Measurements from ENCODE around the gene DAP.
A peak's percentile ranks its signal among the peaks of the same experiment; 100 is the strongest.
"Not testable (repeated sequence)": the region's sequence is repeated elsewhere in the genome, so short reads cannot be mapped to it uniquely, and the experiment has no call there.

DAP gene

GRCh38 chr5:10665799-10666198, 95.2 kb downstream of the DAP start:
- Histone ChIP-seq H3K9ac (ENCODE audit: low read depth, low read length, poor library complexity) (peak overlapping the region; percentile 31), H3K18ac (ENCODE audit: low read length) (no peak overlapping the region), H2BK5ac (ENCODE audit: low read length) (no peak overlapping the region), H2BK15ac (ENCODE audit: low read length) (peak overlapping the region; percentile 18), H3K4me1 (ENCODE audit: control insufficient read depth in 2 of 2, insufficient read depth in 1 of 2, low read depth in 1 of 2, low read length in 2 of 2) (peaks cover 4 to 16% of the 10 kb centered on the region in 2 donors), H2BK12ac (ENCODE audit: low read length) (no peak overlapping the region), H3K4me3 (ENCODE audit: low read length in 2 of 2) (no peak overlapping the region), H3K36me3 (replicated peaks in 1 of 2; ENCODE audit: control insufficient read depth in 2 of 2, insufficient read depth in 2 of 2, low read length in 2 of 2) (no peaks in the 10 kb centered on the region), H2AK5ac (ENCODE audit: low read depth, low read length) (no peak overlapping the region), H2AFZ (ENCODE audit: low read length) (peak overlapping the region; percentile 49), H3K27me3 (ENCODE audit: control insufficient read depth in 3 of 3, insufficient read depth in 3 of 3, low read depth in 1 of 3, low read length in 3 of 3) (no peaks in the 10 kb centered on the region), H3K9me3 (replicated peaks in 1 of 2; ENCODE audit: control insufficient read depth in 2 of 2, insufficient read depth in 1 of 2, low read depth in 1 of 2, low read length in 2 of 2) (no peaks in the 10 kb centered on the region), H3K14ac (ENCODE audit: low read length) (no peak overlapping the region), H3K4ac (ENCODE audit: low read length) (no peak overlapping the region), H4K91ac (ENCODE audit: low read depth, low read length, poor library complexity) (no peak overlapping the region), H3K79me1 (ENCODE audit: low read depth, low read length) (no peaks in the 10 kb centered on the region), H3K23ac (ENCODE audit: low read depth, low read length, poor library complexity) (no peak overlapping the region), H2BK120ac (ENCODE audit: low read depth, low read length) (no peak overlapping the region), H4K8ac (ENCODE audit: low read depth, low read length) (no peak overlapping the region), H3K4me2 (ENCODE audit: insufficient read depth, low read length, poor library complexity, severe bottlenecking) (no peak overlapping the region), H3K27ac (replicated peaks; ENCODE audit: low read length) (no peak overlapping the region)
- DNase-seq (ENCODE audit: low spot score): no peak
- no CpG with 5 or more reads among the region's 9 CpGs for WGBS, 2 donors (ENCODE audit: extremely low coverage in 2 of 2, insufficient read length in 2 of 2, insufficient replicate concordance in 1 of 2)

GRCh38 chr5:10664180-10664769, 96.8 kb downstream of the DAP start:
- not testable (repeated sequence) for H3K4me3 ChIP-seq (ENCODE audit: low read length in 2 of 2); H2AFZ ChIP-seq (ENCODE audit: low read length); DNase-seq (ENCODE audit: low spot score); H3K4me2 ChIP-seq (ENCODE audit: insufficient read depth, low read length, poor library complexity, severe bottlenecking); H3K9me3 ChIP-seq (replicated peaks in 1 of 2; ENCODE audit: control insufficient read depth in 2 of 2, insufficient read depth in 1 of 2, low read depth in 1 of 2, low read length in 2 of 2); H3K27ac ChIP-seq (replicated peaks; ENCODE audit: low read length); H3K36me3 ChIP-seq (replicated peaks in 1 of 2; ENCODE audit: control insufficient read depth in 2 of 2, insufficient read depth in 2 of 2, low read length in 2 of 2); H2BK15ac ChIP-seq (ENCODE audit: low read length); H4K8ac ChIP-seq (ENCODE audit: low read depth, low read length); H2BK12ac ChIP-seq (ENCODE audit: low read length); H3K23ac ChIP-seq (ENCODE audit: low read depth, low read length, poor library complexity); H3K79me1 ChIP-seq (ENCODE audit: low read depth, low read length); H3K4ac ChIP-seq (ENCODE audit: low read length); H2BK120ac ChIP-seq (ENCODE audit: low read depth, low read length); H3K9ac ChIP-seq (ENCODE audit: low read depth, low read length, poor library complexity); H3K14ac ChIP-seq (ENCODE audit: low read length); H4K91ac ChIP-seq (ENCODE audit: low read depth, low read length, poor library complexity); H3K18ac ChIP-seq (ENCODE audit: low read length); H2BK5ac ChIP-seq (ENCODE audit: low read length); H3K27me3 ChIP-seq (ENCODE audit: control insufficient read depth in 3 of 3, insufficient read depth in 3 of 3, low read depth in 1 of 3, low read length in 3 of 3); H2AK5ac ChIP-seq (ENCODE audit: low read depth, low read length)
- no CpG with 5 or more reads among the region's 6 CpGs for WGBS, 2 donors (ENCODE audit: extremely low coverage in 2 of 2, insufficient read length in 2 of 2, insufficient replicate concordance in 1 of 2)
- peaks cover 4 to 16% of the 10 kb centered on the region in 2 donors for H3K4me1 ChIP-seq (ENCODE audit: control insufficient read depth in 2 of 2, insufficient read depth in 1 of 2, low read depth in 1 of 2, low read length in 2 of 2)

GRCh38 chr5:10663489-10664179, 97.4 kb downstream of the DAP start:
- H2BK5ac ChIP-seq (ENCODE audit: low read length): no peak overlapping the region
- H2BK120ac ChIP-seq (ENCODE audit: low read depth, low read length): no peak overlapping the region
- no peaks in the 10 kb centered on the region for H3K79me1 ChIP-seq (ENCODE audit: low read depth, low read length)
- no peak overlapping the region for H3K4me2 ChIP-seq (ENCODE audit: insufficient read depth, low read length, poor library complexity, severe bottlenecking)
- H3K27me3 ChIP-seq (ENCODE audit: control insufficient read depth in 3 of 3, insufficient read depth in 3 of 3, low read depth in 1 of 3, low read length in 3 of 3): no peaks in the 10 kb centered on the region
- no peak overlapping the region for H3K9ac ChIP-seq (ENCODE audit: low read depth, low read length, poor library complexity)
- H3K27ac ChIP-seq (replicated peaks; ENCODE audit: low read length): no peak overlapping the region
- no peak overlapping the region for H3K14ac ChIP-seq (ENCODE audit: low read length)
- no peak overlapping the region for H2BK15ac ChIP-seq (ENCODE audit: low read length)
- no peak overlapping the region for H2BK12ac ChIP-seq (ENCODE audit: low read length)
- no peak overlapping the region for H3K4me3 ChIP-seq (ENCODE audit: low read length in 2 of 2)
- no CpG with 5 or more reads among the region's 13 CpGs for WGBS, 2 donors (ENCODE audit: extremely low coverage in 2 of 2, insufficient read length in 2 of 2, insufficient replicate concordance in 1 of 2)
- H2AFZ ChIP-seq (ENCODE audit: low read length): peak overlapping the region; percentile 16
- H2AK5ac ChIP-seq (ENCODE audit: low read depth, low read length): no peak overlapping the region
- H4K8ac ChIP-seq (ENCODE audit: low read depth, low read length): no peak overlapping the region
- H4K91ac ChIP-seq (ENCODE audit: low read depth, low read length, poor library complexity): no peak overlapping the region
- no peak overlapping the region for H3K4ac ChIP-seq (ENCODE audit: low read length)
- DNase-seq (ENCODE audit: low spot score): no peak
- no peak overlapping the region for H3K18ac ChIP-seq (ENCODE audit: low read length)
- no peaks in the 10 kb centered on the region for H3K9me3 ChIP-seq (replicated peaks in 1 of 2; ENCODE audit: control insufficient read depth in 2 of 2, insufficient read depth in 1 of 2, low read depth in 1 of 2, low read length in 2 of 2)
- peaks cover 4 to 16% of the 10 kb centered on the region in 2 donors for H3K4me1 ChIP-seq (ENCODE audit: control insufficient read depth in 2 of 2, insufficient read depth in 1 of 2, low read depth in 1 of 2, low read length in 2 of 2)
- no peaks in the 10 kb centered on the region for H3K36me3 ChIP-seq (replicated peaks in 1 of 2; ENCODE audit: control insufficient read depth in 2 of 2, insufficient read depth in 2 of 2, low read length in 2 of 2)
- H3K23ac ChIP-seq (ENCODE audit: low read depth, low read length, poor library complexity): no peak overlapping the region

- H2BK15ac ChIP-seq (ENCODE audit: low read length): no peak overlapping the region
- no peak overlapping the region for H3K14ac ChIP-seq (ENCODE audit: low read length)
- H3K4ac ChIP-seq (ENCODE audit: low read length): no peak overlapping the region
- DNase-seq (ENCODE audit: low spot score): no peak
- no peak overlapping the region for H3K23ac ChIP-seq (ENCODE audit: low read depth, low read length, poor library complexity)
- H4K8ac ChIP-seq (ENCODE audit: low read depth, low read length): no peak overlapping the region
- no peaks in the 10 kb centered on the region for H3K9me3 ChIP-seq (replicated peaks in 1 of 2; ENCODE audit: control insufficient read depth in 2 of 2, insufficient read depth in 1 of 2, low read depth in 1 of 2, low read length in 2 of 2)
- peak overlapping the region; percentile 57 for H3K18ac ChIP-seq (ENCODE audit: low read length)
- H2BK120ac ChIP-seq (ENCODE audit: low read depth, low read length): no peak overlapping the region
- H2BK5ac ChIP-seq (ENCODE audit: low read length): no peak overlapping the region
- H3K9ac ChIP-seq (ENCODE audit: low read depth, low read length, poor library complexity): no peak overlapping the region
- H3K79me1 ChIP-seq (ENCODE audit: low read depth, low read length): no peaks in the 10 kb centered on the region
- no peaks in the 10 kb centered on the region for H3K36me3 ChIP-seq (replicated peaks in 1 of 2; ENCODE audit: control insufficient read depth in 2 of 2, insufficient read depth in 2 of 2, low read length in 2 of 2)
- no peak overlapping the region for H3K27ac ChIP-seq (replicated peaks; ENCODE audit: low read length)
- H3K4me3 ChIP-seq (ENCODE audit: low read length in 2 of 2): no peak overlapping the region
- no peak overlapping the region for H4K91ac ChIP-seq (ENCODE audit: low read depth, low read length, poor library complexity)
- H2BK12ac ChIP-seq (ENCODE audit: low read length): no peak overlapping the region
- H3K27me3 ChIP-seq (ENCODE audit: control insufficient read depth in 3 of 3, insufficient read depth in 3 of 3, low read depth in 1 of 3, low read length in 3 of 3): no peaks in the 10 kb centered on the region
- peaks cover 4 to 16% of the 10 kb centered on the region in 2 donors for H3K4me1 ChIP-seq (ENCODE audit: control insufficient read depth in 2 of 2, insufficient read depth in 1 of 2, low read depth in 1 of 2, low read length in 2 of 2)
- no peak overlapping the region for H3K4me2 ChIP-seq (ENCODE audit: insufficient read depth, low read length, poor library complexity, severe bottlenecking)
- no peak overlapping the region for H2AFZ ChIP-seq (ENCODE audit: low read length)
- no peak overlapping the region for H2AK5ac ChIP-seq (ENCODE audit: low read depth, low read length)
- no CpG with 5 or more reads among the region's 10 CpGs for WGBS, 2 donors (ENCODE audit: extremely low coverage in 2 of 2, insufficient read length in 2 of 2, insufficient replicate concordance in 1 of 2)
Measured at GRCh38 chr5:10662661-10663488, 98.2 kb downstream of the DAP start.
